C4-2B (cell line): ENCODE data around the gene TSG101.

ENCODE experiments used
- ZFX ChIP-seq: fragments of 450-650 bp; IDR thresholded peaks from 2 replicates; pipeline ENCODE4 v1.6.1; 2017
- TF ChIP-seq, protein P1 (sequence below): fragments of 450-650 bp; conservative IDR thresholded peaks from 2 replicates; pipeline ENCODE4 v1.5.1; 2017; ENCODE audit warnings: mild to moderate bottlenecking

DNA sequence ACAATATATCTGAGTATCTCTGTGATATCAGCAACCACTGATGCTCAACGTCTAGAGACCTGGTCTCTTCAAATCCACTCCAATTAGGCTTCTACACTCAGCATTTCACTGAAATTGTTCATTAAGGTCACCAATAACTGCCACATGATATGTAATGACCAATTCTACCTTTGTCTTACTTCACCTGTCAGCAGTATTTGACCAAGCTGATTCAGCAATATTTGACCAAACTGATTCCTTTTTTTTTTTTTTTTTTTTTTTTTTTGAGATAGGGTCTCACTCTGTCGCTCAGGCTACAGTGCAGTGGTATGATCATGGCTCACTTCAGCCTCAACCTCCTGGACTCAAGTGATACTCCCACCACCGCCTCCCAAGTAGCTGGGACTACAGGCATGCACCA lies 5.6 kb downstream of the TSG101 start:
- TF ChIP-seq, protein P1, sequence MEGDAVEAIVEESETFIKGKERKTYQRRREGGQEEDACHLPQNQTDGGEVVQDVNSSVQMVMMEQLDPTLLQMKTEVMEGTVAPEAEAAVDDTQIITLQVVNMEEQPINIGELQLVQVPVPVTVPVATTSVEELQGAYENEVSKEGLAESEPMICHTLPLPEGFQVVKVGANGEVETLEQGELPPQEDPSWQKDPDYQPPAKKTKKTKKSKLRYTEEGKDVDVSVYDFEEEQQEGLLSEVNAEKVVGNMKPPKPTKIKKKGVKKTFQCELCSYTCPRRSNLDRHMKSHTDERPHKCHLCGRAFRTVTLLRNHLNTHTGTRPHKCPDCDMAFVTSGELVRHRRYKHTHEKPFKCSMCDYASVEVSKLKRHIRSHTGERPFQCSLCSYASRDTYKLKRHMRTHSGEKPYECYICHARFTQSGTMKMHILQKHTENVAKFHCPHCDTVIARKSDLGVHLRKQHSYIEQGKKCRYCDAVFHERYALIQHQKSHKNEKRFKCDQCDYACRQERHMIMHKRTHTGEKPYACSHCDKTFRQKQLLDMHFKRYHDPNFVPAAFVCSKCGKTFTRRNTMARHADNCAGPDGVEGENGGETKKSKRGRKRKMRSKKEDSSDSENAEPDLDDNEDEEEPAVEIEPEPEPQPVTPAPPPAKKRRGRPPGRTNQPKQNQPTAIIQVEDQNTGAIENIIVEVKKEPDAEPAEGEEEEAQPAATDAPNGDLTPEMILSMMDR: no peak
- TF ChIP-seq ZFX: no peak
